ENCODE measurements around the gene KDM4C. TPM values are rescaled to one million over a fixed set of nuclear protein-coding genes. Genes with fewer than 3 reads are reported as not detected.
A peak's percentile ranks its signal among the peaks of the same experiment; 100 is the strongest.
"Not testable (repeated sequence)": the region's sequence is repeated elsewhere in the genome, so short reads cannot be mapped to it uniquely, and the experiment has no call there.

Gene KDM4C
- total RNA-seq (99.0 TPM), polyA plus RNA-seq (10 to 100 TPM; 27.9 to 32.8 (median 30.0) TPM)

DNA sequence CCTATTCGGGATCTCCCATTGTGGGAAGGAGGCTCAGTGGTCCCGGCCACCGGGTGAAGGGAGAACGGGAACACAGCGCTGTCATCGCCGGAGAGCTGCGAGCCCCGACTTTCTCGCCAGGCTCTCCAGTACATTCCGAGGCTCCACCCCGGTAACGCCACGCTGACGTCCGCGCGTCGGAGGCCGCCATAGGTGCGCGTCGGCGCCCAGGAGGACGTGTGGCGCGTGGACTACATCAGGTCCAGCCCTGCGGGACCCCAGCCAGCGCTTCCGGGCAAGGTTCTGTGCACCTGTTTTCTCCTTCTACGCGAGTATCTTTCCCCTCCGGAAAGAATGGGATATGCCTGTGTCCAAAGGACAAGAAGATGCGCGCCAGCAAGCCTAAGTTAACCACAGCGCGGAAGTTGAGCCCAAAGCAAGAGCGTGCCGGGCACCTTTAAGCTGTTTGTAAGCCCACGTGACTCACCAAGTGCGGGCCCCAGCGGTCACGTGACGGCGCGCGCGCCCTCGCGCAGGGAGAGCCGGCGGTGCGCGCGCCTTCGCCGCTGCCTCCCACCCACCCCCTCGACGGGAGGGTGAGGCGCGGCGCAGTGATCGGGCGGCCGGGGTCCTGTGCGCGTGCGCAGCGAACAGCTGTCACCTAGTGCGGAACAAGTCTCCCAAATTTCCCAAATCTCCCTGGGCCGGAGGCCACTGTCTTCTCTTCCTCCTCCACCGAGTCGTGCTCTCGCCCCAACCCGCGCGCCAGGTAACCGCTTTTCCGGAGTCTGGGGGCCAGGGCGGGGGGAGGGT lies at the start of gene KDM4C:
Gene KDM4C (plus strand): TSS at position 518 of the 792 bp plus-strand sequence. CDS start 35,016 bp downstream, outside the sequence.
- H3K36me3 ChIP-seq (ENCODE audit: control insufficient read depth, insufficient read depth, low read length): no peaks in the 10 kb centered on the region
- Mint-ChIP-seq H3K4me3 (peak within 1 kb of the TSS; percentile 95 to 99 (median 96)), H3K27me3 (peaks cover 10% of the 10 kb centered on the region), H3K36me3 (no peaks in the 10 kb centered on the region), H3K27ac (peak within 1 kb of the TSS; percentile 99 to 100 (median 99)), H3K4me1 (peaks cover 13 to 38% (median 23%) of the 10 kb centered on the region in 4 donors), H3K9me3 (no peaks in the 10 kb centered on the region)
- H3K27ac ChIP-seq (ENCODE audit: insufficient read depth, low read length, poor library complexity, severe bottlenecking): peak within 1 kb of the TSS; percentile 98
- no peaks in the 10 kb centered on the region for H3K27me3 ChIP-seq (ENCODE audit: control insufficient read depth, insufficient read depth, low read length)
- H3K4me3 ChIP-seq (ENCODE audit: low read depth, low read length): peak within 1 kb of the TSS; percentile 87
- peak; percentile 81 to 85 for ATAC-seq (ENCODE audit: low read depth in 2 of 2)
- peaks cover 23% of the 10 kb centered on the region for H3K4me1 ChIP-seq (ENCODE audit: control insufficient read depth, insufficient read depth, low read length, poor library complexity, severe bottlenecking)
- DNase-seq: peak; percentile 89 to 97 (median 93)
- no peaks in the 10 kb centered on the region for H3K9me3 ChIP-seq (ENCODE audit: control insufficient read depth in 2 of 2, low read length in 2 of 2)

DNA sequence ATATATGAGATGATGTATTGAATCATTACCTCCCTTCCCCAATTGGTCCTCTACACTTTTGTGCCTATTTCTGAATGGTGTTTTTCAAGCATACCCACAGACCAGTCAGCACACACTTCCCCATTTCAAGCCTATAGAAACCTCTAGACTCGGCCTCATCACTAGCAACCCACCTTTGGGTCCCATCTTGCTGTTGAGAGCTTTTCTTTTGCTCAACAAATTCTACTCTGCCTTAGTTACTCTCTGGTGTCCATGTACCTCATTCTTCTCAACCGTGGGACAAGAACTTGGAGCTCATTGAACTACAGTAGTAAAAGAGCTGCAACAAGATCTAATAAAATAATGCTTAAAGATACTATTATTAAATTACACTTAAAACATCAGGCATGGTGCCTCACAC lies 49.0 kb upstream of the KDM4C start:
- no peaks in the 10 kb centered on the region for H3K9me3 Mint-ChIP-seq
- Histone ChIP-seq H3K36me3 (ENCODE audit: control insufficient read depth, insufficient read depth, low read length) (no peaks in the 10 kb centered on the region), H3K27me3 (ENCODE audit: control insufficient read depth, insufficient read depth, low read length) (no peaks in the 10 kb centered on the region), H3K27ac (ENCODE audit: insufficient read depth, low read length, poor library complexity, severe bottlenecking) (no peak overlapping the region), H3K9me3 (ENCODE audit: control insufficient read depth in 2 of 2, low read length in 2 of 2) (no peaks in the 10 kb centered on the region), H3K4me1 (ENCODE audit: control insufficient read depth, insufficient read depth, low read length, poor library complexity, severe bottlenecking) (peaks cover 8% of the 10 kb centered on the region), H3K4me3 (ENCODE audit: low read depth, low read length) (no peak overlapping the region)
- peaks cover 3 to 9% (median 5%) of the 10 kb centered on the region in 4 donors for H3K4me1 Mint-ChIP-seq
- H3K27ac Mint-ChIP-seq: no peak overlapping the region
- H3K36me3 Mint-ChIP-seq: no peaks in the 10 kb centered on the region
- ATAC-seq (ENCODE audit: low read depth in 2 of 2) (no peak), DNase-seq (no peak)
- H3K27me3 Mint-ChIP-seq: peaks cover 6% of the 10 kb centered on the region
- H3K4me3 Mint-ChIP-seq: peak overlapping the region in 1 of 4 donors; percentile 19

GRCh38 chr9:6711403-6711802 lies 46.4 kb upstream of the KDM4C start:
- H3K36me3 Mint-ChIP-seq: no peaks in the 10 kb centered on the region
- H3K9me3 ChIP-seq (ENCODE audit: control insufficient read depth in 2 of 2, low read length in 2 of 2): no peaks in the 10 kb centered on the region
- peak overlapping the region in 1 of 4 donors; percentile 4 for H3K4me3 Mint-ChIP-seq
- H3K27ac ChIP-seq (ENCODE audit: insufficient read depth, low read length, poor library complexity, severe bottlenecking): no peak overlapping the region
- peaks cover 6% of the 10 kb centered on the region for H3K27me3 Mint-ChIP-seq
- peaks cover 0 to 1% (median 0%) of the 10 kb centered on the region in 7 donors for H3K9me3 Mint-ChIP-seq
- peaks cover 1 to 5% (median 3%) of the 10 kb centered on the region in 4 donors for H3K4me1 Mint-ChIP-seq
- H3K4me3 ChIP-seq (ENCODE audit: low read depth, low read length): no peak overlapping the region
- no peaks in the 10 kb centered on the region for H3K27me3 ChIP-seq (ENCODE audit: control insufficient read depth, insufficient read depth, low read length)
- ATAC-seq (ENCODE audit: low read depth in 2 of 2) (no peak), DNase-seq (no peak)
- H3K27ac Mint-ChIP-seq: no peak overlapping the region
- H3K4me1 ChIP-seq (ENCODE audit: control insufficient read depth, insufficient read depth, low read length, poor library complexity, severe bottlenecking): peaks cover 5% of the 10 kb centered on the region
- H3K36me3 ChIP-seq (ENCODE audit: control insufficient read depth, insufficient read depth, low read length): no peaks in the 10 kb centered on the region

DNA sequence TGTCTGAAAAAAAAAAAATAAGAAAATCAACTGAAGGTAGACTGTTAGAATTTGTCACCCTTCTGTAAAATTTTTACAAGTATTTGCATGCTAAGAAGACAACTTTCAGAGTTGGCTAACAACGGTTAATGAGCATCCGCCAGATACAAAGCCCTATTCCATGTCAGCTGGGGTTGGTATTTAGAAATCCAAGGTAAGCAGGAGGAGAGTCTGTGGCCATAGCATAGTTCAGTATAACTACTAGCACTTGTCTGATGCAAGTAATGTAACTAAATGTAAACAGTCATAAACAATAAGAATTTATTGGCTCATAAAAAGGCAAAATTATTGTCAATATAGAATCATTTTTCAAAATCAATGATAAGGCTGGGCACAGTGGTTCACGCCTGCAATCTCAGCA lies 45.7 kb upstream of the KDM4C start:
- no peaks in the 10 kb centered on the region for H3K36me3 Mint-ChIP-seq

DNA sequence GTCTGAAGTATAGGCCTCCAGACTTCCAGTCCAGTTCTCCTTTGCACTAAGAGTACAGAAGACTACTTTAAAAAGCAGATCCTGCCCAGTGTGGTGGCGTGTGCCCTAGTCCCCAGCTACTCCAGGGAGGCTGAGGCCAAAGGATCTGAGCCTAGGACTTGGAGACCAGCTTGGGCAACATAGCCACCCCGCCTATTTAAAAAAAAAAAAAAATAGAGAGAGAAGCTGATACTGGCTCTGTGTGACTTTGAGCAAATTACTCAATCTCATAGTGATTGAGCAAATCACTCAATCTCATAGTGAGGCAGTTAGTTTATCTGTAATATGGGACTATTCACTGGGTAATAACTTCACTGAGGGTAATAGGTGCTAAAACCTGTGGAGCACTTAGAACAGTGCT lies 43.6 kb upstream of the KDM4C start:
- H3K4me1 ChIP-seq (ENCODE audit: control insufficient read depth, insufficient read depth, low read length, poor library complexity, severe bottlenecking): peaks cover 8% of the 10 kb centered on the region
- ATAC-seq (ENCODE audit: low read depth in 2 of 2): no peak
- no peaks in the 10 kb centered on the region for H3K27me3 ChIP-seq (ENCODE audit: control insufficient read depth, insufficient read depth, low read length)
- H3K4me1 Mint-ChIP-seq: peaks cover 2 to 10% (median 5%) of the 10 kb centered on the region in 4 donors
- no peaks in the 10 kb centered on the region for H3K36me3 ChIP-seq (ENCODE audit: control insufficient read depth, insufficient read depth, low read length)
- H3K27ac Mint-ChIP-seq: no peak overlapping the region
- no peak for DNase-seq
- peak overlapping the region in 3 of 4 donors; percentile 15 to 71 (median 49) for H3K4me3 Mint-ChIP-seq
- H3K9me3 ChIP-seq (ENCODE audit: control insufficient read depth in 2 of 2, low read length in 2 of 2): no peaks in the 10 kb centered on the region
- H3K36me3 Mint-ChIP-seq: no peaks in the 10 kb centered on the region
- H3K4me3 ChIP-seq (ENCODE audit: low read depth, low read length): no peak overlapping the region
- H3K27me3 Mint-ChIP-seq: peaks cover 6% of the 10 kb centered on the region
- H3K27ac ChIP-seq (ENCODE audit: insufficient read depth, low read length, poor library complexity, severe bottlenecking): no peak overlapping the region
- peaks cover 0 to 1% (median 0%) of the 10 kb centered on the region in 7 donors for H3K9me3 Mint-ChIP-seq

More for the DNA sequence above, 45.7 kb upstream of the KDM4C start:
- Mint-ChIP-seq H3K4me1 (peaks cover 2 to 10% (median 5%) of the 10 kb centered on the region in 4 donors), H3K27ac (no peak overlapping the region), H3K4me3 (no peak overlapping the region), H3K9me3 (peaks cover 0 to 1% (median 0%) of the 10 kb centered on the region in 7 donors), H3K27me3 (peaks cover 6% of the 10 kb centered on the region)
- H3K9me3 ChIP-seq (ENCODE audit: control insufficient read depth in 2 of 2, low read length in 2 of 2): no peaks in the 10 kb centered on the region
- peaks cover 8% of the 10 kb centered on the region for H3K4me1 ChIP-seq (ENCODE audit: control insufficient read depth, insufficient read depth, low read length, poor library complexity, severe bottlenecking)
- no peaks in the 10 kb centered on the region for H3K36me3 ChIP-seq (ENCODE audit: control insufficient read depth, insufficient read depth, low read length)
- H3K27me3 ChIP-seq (ENCODE audit: control insufficient read depth, insufficient read depth, low read length): no peaks in the 10 kb centered on the region
- H3K27ac ChIP-seq (ENCODE audit: insufficient read depth, low read length, poor library complexity, severe bottlenecking): no peak overlapping the region
- no peak overlapping the region for H3K4me3 ChIP-seq (ENCODE audit: low read depth, low read length)
- DNase-seq: no peak
- ATAC-seq (ENCODE audit: low read depth in 2 of 2): no peak

GRCh38 chr9:6715153-6715754 lies 42.5 kb upstream of the KDM4C start:
- not testable (repeated sequence) for H3K27me3 Mint-ChIP-seq; H3K4me1 ChIP-seq (ENCODE audit: control insufficient read depth, insufficient read depth, low read length, poor library complexity, severe bottlenecking); DNase-seq; H3K36me3 Mint-ChIP-seq; H3K4me1 Mint-ChIP-seq; H3K27ac ChIP-seq (ENCODE audit: insufficient read depth, low read length, poor library complexity, severe bottlenecking); H3K9me3 Mint-ChIP-seq; ATAC-seq (ENCODE audit: low read depth in 2 of 2); H3K36me3 ChIP-seq (ENCODE audit: control insufficient read depth, insufficient read depth, low read length); H3K9me3 ChIP-seq (ENCODE audit: control insufficient read depth in 2 of 2, low read length in 2 of 2); H3K27me3 ChIP-seq (ENCODE audit: control insufficient read depth, insufficient read depth, low read length)
- Mint-ChIP-seq H3K27ac (peak overlapping the region in 2 of 3 donors; percentile 60 to 91), H3K4me3 (peak overlapping the region; percentile 86 to 94 (median 88))
- peak overlapping the region; percentile 60 for H3K4me3 ChIP-seq (ENCODE audit: low read depth, low read length)

DNA sequence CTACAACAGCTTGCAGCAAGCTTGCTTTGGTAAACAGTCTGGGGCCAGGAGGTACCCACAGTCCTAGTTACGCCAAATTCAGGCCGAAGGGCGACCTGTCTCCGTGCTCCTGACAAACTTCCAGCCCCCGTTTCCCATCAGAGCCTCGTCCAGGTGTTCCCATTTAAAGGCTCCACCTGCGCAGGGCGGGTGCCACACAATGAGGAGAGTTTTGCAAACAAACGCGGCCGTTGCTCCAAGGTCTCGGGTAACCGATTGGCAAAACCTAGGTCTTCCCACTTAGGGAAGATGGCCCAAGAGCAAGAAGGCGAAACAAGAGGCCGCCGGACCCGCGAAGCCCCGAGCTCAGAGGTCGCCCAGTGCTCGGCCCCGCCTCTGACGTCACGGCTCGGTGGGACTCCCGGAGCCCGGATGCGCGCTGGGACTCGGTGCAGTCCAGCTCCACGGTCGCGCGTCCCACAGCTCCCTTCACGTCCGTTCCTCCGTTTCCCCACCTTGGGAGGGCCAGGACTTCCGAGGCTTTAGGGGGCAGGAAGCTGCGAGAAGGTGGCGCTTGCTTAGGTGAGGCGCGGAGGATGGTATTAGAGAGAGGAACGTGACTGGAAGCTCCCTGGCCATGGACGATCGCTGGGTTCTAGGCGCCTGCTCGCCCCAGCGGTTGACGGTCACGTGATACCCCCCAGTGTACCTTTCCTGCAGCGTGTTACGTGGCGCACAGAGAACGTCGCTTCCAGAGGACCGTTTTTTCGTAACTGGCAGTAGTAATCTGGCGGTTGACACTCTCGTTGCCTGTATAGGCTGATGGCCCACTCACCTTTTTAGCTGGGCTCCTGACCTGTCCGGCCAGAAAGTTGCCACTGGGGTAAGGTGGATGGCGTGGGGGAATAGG lies 41.8 kb upstream of the KDM4C start:
- Histone ChIP-seq H3K4me1 (ENCODE audit: control insufficient read depth, insufficient read depth, low read length, poor library complexity, severe bottlenecking) (peaks cover 8% of the 10 kb centered on the region), H3K27me3 (ENCODE audit: control insufficient read depth, insufficient read depth, low read length) (no peaks in the 10 kb centered on the region), H3K36me3 (ENCODE audit: control insufficient read depth, insufficient read depth, low read length) (no peaks in the 10 kb centered on the region), H3K27ac (ENCODE audit: insufficient read depth, low read length, poor library complexity, severe bottlenecking) (peak overlapping the region; percentile 58), H3K9me3 (ENCODE audit: control insufficient read depth in 2 of 2, low read length in 2 of 2) (no peaks in the 10 kb centered on the region), H3K4me3 (ENCODE audit: low read depth, low read length) (peak overlapping the region; percentile 60)
- ATAC-seq (ENCODE audit: low read depth in 2 of 2) (peak; percentile 81 to 85), DNase-seq (peak; percentile 52 to 86 (median 61))
- H3K36me3 Mint-ChIP-seq: no peaks in the 10 kb centered on the region
- peaks cover 0 to 1% (median 0%) of the 10 kb centered on the region in 7 donors for H3K9me3 Mint-ChIP-seq
- peaks cover 2 to 10% (median 5%) of the 10 kb centered on the region in 4 donors for H3K4me1 Mint-ChIP-seq
- peak overlapping the region; percentile 86 to 91 (median 90) for H3K27ac Mint-ChIP-seq
- peaks cover 6% of the 10 kb centered on the region for H3K27me3 Mint-ChIP-seq
- peak overlapping the region; percentile 86 to 94 (median 88) for H3K4me3 Mint-ChIP-seq

Measured in CD4-positive, CD25-positive, alpha-beta regulatory T cell (primary cell).